Neural cell (in vitro differentiated cells): ENCODE measurements around the gene WNT16. TPM values are rescaled to one million over a fixed set of nuclear protein-coding genes. Genes with fewer than 3 reads are reported as not detected.

Experiments used
- H2AFZ ChIP-seq: fragments of 200-600, 300-800 bp; sonication (generic), shearing (Covaris generic); 2 replicates; pipeline ENCODE4 v1.6.0; 2014; ENCODE audit warnings: low read depth, mild to moderate bottlenecking, antibody characterized with exemption, low read length, moderate library complexity
- H3F3A ChIP-seq: fragments of 200-600 bp; shearing (Covaris generic); 2 replicates; pipeline ENCODE4 v1.6.1; 2016; ENCODE audit warnings: mild to moderate bottlenecking, moderate library complexity, mixed read lengths, antibody characterized with exemption, low read length; ENCODE audit not compliant: insufficient read depth, poor library complexity, severe bottlenecking
- H3K27ac ChIP-seq: fragments of 200-600, 300-800 bp; sonication (generic), shearing (Covaris generic); 2 replicates; pipeline ENCODE4 v1.5.1; 2014; ENCODE audit warnings: mild to moderate bottlenecking, low read length, moderate library complexity
- H3K27me3 ChIP-seq: fragments of 300-800, 200-600 bp; sonication (generic), shearing (Covaris generic); 2 replicates; pipeline ENCODE4 v1.6.0; 2014; ENCODE audit warnings: mild to moderate bottlenecking, low read depth, low read length, moderate library complexity; ENCODE audit not compliant: insufficient read depth
- H3K36me3 ChIP-seq: fragments of 300-800, 200-600 bp; sonication (generic), shearing (Covaris generic); 2 replicates; pipeline ENCODE4 v1.5.1; 2014; ENCODE audit warnings: mild to moderate bottlenecking, antibody characterized with exemption, low read length, moderate library complexity; ENCODE audit not compliant: insufficient read depth
- H3K4me2 ChIP-seq: fragments of 300-800, 200-600 bp; sonication (generic), shearing (Covaris generic); 2 replicates; pipeline ENCODE4 v1.6.0; 2014; ENCODE audit warnings: mild to moderate bottlenecking, low read length
- H3K4me3 ChIP-seq: fragments of 300-800, 200-600 bp; sonication (generic), shearing (Covaris generic); 2 replicates; pipeline ENCODE4 v1.5.1; 2014; ENCODE audit warnings: mild to moderate bottlenecking, low read length, moderate library complexity
- H3K79me2 ChIP-seq: fragments of 200-600 bp; shearing (Covaris generic); replicated peaks from 2 replicates; pipeline ENCODE4 v1.6.0; 2014; ENCODE audit warnings: mild to moderate bottlenecking, low read length, moderate library complexity; ENCODE audit not compliant: insufficient read depth
- H3K9ac ChIP-seq: fragments of 300-800, 200-600 bp; sonication (generic), shearing (Covaris generic); 2 replicates; pipeline ENCODE4 v1.6.1; 2016; ENCODE audit warnings: mild to moderate bottlenecking, low read length, mixed read lengths
- H3K9me2 ChIP-seq: fragments of 200-600 bp; shearing (Covaris generic); 2 replicates; pipeline ENCODE4 v1.6.1; 2016; ENCODE audit warnings: mild to moderate bottlenecking, low read length, mixed read lengths; ENCODE audit not compliant: insufficient read depth
- H3K9me3 ChIP-seq: fragments of 200-600, 300-800 bp; sonication (generic), shearing (Covaris generic); 2 replicates; pipeline ENCODE4 v1.6.1; 2016; ENCODE audit warnings: mild to moderate bottlenecking, mixed run types, low read length, moderate library complexity, mixed read lengths
- H4K20me1 ChIP-seq: fragments of 200-600 bp; shearing (Covaris generic); 2 replicates; pipeline ENCODE4 v1.6.1; 2016; ENCODE audit warnings: mild to moderate bottlenecking, mixed run types; ENCODE audit not compliant: insufficient read depth
- EP300 ChIP-seq: fragments of 450-650 bp; conservative IDR thresholded peaks from 2 replicates; pipeline ENCODE4 v1.6.1; 2014; ENCODE audit warnings: antibody characterized with exemption, mild to moderate bottlenecking, moderate library complexity; ENCODE audit not compliant: poor library complexity, severe bottlenecking
- EZH2 ChIP-seq: fragments of 200-600, 300-800 bp; shearing (Covaris generic), sonication (generic); IDR thresholded peaks from 2 replicates; pipeline ENCODE4 v1.6.1; 2014; ENCODE audit warnings: antibody characterized with exemption, low read length, borderline replicate concordance, mild to moderate bottlenecking; ENCODE audit not compliant: insufficient read depth, poor library complexity, severe bottlenecking
- MXI1 ChIP-seq: fragments of 450-650 bp; conservative IDR thresholded peaks from 2 replicates; pipeline ENCODE4 v1.6.1; 2014; ENCODE audit warnings: antibody characterized with exemption, mild to moderate bottlenecking; ENCODE audit not compliant: poor library complexity, severe bottlenecking
- POLR2AphosphoS5 ChIP-seq: IDR thresholded peaks from 2 replicates; pipeline ENCODE4 v1.6.1; 2012
- RAD21 ChIP-seq: fragments of 450-650 bp; conservative IDR thresholded peaks from 2 replicates; pipeline ENCODE4 v1.6.1; 2014; ENCODE audit warnings: antibody characterized with exemption, mild to moderate bottlenecking, moderate library complexity
- SMC3 ChIP-seq: fragments of 450-650 bp; conservative IDR thresholded peaks from 2 replicates; pipeline ENCODE4 v1.6.1; 2014; ENCODE audit warnings: antibody characterized with exemption, mild to moderate bottlenecking, moderate library complexity; ENCODE audit not compliant: poor library complexity
- TAF1 ChIP-seq: IDR thresholded peaks from 2 replicates; pipeline ENCODE4 v1.6.1; 2012; ENCODE audit warnings: low read depth
- polyA plus RNA-seq: library from polyadenylated mRNA; depleted of rRNA; stranded (reverse); fragments of >200 nt; gene quantifications from 2 replicates; pipeline ENCODE4 v1.2.3, GENCODE V29; 2014
- TF ChIP-seq, protein P1 (sequence below): IDR thresholded peaks from 2 replicates; pipeline ENCODE4 v1.6.1; 2012; ENCODE audit warnings: borderline replicate concordance
- TF ChIP-seq, protein P2 (sequence below): fragments of 450-650 bp; IDR thresholded peaks from 2 replicates; pipeline ENCODE4 v1.5.1; 2014; ENCODE audit warnings: antibody characterized with exemption, mild to moderate bottlenecking, moderate library complexity; ENCODE audit not compliant: poor library complexity, severe bottlenecking

The WNT16 gene
- polyA plus RNA-seq, 1 donor from 2014 or later, result not detected

DNA sequence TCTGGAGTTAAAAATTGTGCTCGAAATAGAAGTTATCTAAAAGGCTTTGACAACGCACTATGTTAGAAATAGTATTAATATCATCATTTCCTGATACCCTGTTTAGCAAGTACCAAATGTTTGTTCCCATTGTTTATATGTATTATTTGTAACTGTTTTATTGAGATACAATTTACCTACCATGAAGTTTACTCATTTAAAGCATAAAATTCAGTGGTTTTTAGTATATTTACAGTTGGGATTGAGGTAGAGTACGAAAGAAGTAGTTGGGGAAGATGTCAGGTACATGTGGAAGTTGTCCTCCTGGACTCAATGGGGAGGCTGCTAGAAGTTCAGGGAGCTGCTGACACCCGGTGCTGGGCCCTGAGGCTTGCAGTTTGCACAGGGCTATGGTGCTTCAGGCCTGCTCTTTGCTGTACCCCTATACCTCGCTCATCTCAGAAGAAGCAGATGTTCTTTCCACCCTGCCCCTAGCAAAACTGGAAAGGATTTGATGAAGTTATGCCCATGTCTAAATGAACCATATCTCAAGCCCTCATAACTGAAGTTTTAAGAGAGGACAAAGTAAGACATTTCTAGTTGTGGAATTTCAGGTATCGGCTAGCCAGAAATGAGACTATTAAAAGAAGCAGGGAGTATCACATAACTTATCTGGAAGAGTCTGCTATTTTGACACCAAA, 25.2 kb upstream of the WNT16 start:
- no peak overlapping the region for H2AFZ ChIP-seq
- H3K9me2 ChIP-seq, result no peaks in the 10 kb centered on the region
- H4K20me1 ChIP-seq, result no peaks in the 10 kb centered on the region
- no peaks in the 10 kb centered on the region for H3K79me2 ChIP-seq
- no peak overlapping the region for H3K4me3 ChIP-seq
- H3K9me3 ChIP-seq, result no peaks in the 10 kb centered on the region
- no peak overlapping the region for H3K9ac ChIP-seq
- TF ChIP-seq EP300, result no peak
- no peak for TF ChIP-seq RAD21
- TF ChIP-seq, protein P1, sequence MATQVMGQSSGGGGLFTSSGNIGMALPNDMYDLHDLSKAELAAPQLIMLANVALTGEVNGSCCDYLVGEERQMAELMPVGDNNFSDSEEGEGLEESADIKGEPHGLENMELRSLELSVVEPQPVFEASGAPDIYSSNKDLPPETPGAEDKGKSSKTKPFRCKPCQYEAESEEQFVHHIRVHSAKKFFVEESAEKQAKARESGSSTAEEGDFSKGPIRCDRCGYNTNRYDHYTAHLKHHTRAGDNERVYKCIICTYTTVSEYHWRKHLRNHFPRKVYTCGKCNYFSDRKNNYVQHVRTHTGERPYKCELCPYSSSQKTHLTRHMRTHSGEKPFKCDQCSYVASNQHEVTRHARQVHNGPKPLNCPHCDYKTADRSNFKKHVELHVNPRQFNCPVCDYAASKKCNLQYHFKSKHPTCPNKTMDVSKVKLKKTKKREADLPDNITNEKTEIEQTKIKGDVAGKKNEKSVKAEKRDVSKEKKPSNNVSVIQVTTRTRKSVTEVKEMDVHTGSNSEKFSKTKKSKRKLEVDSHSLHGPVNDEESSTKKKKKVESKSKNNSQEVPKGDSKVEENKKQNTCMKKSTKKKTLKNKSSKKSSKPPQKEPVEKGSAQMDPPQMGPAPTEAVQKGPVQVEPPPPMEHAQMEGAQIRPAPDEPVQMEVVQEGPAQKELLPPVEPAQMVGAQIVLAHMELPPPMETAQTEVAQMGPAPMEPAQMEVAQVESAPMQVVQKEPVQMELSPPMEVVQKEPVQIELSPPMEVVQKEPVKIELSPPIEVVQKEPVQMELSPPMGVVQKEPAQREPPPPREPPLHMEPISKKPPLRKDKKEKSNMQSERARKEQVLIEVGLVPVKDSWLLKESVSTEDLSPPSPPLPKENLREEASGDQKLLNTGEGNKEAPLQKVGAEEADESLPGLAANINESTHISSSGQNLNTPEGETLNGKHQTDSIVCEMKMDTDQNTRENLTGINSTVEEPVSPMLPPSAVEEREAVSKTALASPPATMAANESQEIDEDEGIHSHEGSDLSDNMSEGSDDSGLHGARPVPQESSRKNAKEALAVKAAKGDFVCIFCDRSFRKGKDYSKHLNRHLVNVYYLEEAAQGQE, result no peak
- H3K4me2 ChIP-seq, result no peak overlapping the region
- no peaks in the 10 kb centered on the region for H3K36me3 ChIP-seq
- H3K27ac ChIP-seq, result no peak overlapping the region
- H3K27me3 ChIP-seq, result no peaks in the 10 kb centered on the region
- no peaks in the 10 kb centered on the region for H3F3A ChIP-seq

DNA sequence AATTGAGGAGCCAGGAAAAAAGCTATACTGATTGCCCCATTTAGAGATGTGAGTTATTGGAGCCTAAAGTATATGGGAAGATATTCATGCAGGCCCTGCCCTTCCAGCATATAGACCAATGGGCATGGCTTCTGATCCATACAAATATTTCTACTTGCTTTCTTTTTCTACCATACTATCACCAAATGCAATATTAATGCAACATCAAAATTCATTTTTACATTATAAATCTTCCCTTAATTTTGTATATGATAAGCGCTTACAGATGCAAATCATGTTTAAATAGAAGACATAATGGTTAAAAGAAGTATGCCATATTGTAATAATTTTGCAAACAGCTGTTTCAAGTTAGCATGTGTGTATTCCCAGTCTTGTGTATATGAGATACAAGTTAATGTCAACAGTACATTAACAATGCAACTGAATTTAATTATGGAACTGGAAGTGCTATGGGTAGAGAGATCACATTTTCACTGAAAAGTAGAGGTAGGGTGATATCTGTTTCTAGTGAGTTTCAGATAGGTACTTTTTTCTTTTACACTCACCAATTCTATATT, 24.6 kb upstream of the WNT16 start:
- H3K27me3 ChIP-seq, result no peaks in the 10 kb centered on the region
- no peak overlapping the region for H2AFZ ChIP-seq
- no peaks in the 10 kb centered on the region for H3K79me2 ChIP-seq
- H3K9me2 ChIP-seq, result no peaks in the 10 kb centered on the region
- no peaks in the 10 kb centered on the region for H4K20me1 ChIP-seq
- no peaks in the 10 kb centered on the region for H3K9me3 ChIP-seq
- no peak overlapping the region for H3K4me2 ChIP-seq
- no peaks in the 10 kb centered on the region for H3F3A ChIP-seq
- H3K9ac ChIP-seq, result no peak overlapping the region
- no peak overlapping the region for H3K27ac ChIP-seq
- no peak overlapping the region for H3K4me3 ChIP-seq
- no peaks in the 10 kb centered on the region for H3K36me3 ChIP-seq
- TF ChIP-seq RAD21 (no peak), SMC3 (no peak), EP300 (no peak), POLR2AphosphoS5 (no peak), MXI1 (no peak), EZH2 (no peak), TAF1 (no peak)
- TF ChIP-seq, protein P1, result no peak
- TF ChIP-seq, protein P2, sequence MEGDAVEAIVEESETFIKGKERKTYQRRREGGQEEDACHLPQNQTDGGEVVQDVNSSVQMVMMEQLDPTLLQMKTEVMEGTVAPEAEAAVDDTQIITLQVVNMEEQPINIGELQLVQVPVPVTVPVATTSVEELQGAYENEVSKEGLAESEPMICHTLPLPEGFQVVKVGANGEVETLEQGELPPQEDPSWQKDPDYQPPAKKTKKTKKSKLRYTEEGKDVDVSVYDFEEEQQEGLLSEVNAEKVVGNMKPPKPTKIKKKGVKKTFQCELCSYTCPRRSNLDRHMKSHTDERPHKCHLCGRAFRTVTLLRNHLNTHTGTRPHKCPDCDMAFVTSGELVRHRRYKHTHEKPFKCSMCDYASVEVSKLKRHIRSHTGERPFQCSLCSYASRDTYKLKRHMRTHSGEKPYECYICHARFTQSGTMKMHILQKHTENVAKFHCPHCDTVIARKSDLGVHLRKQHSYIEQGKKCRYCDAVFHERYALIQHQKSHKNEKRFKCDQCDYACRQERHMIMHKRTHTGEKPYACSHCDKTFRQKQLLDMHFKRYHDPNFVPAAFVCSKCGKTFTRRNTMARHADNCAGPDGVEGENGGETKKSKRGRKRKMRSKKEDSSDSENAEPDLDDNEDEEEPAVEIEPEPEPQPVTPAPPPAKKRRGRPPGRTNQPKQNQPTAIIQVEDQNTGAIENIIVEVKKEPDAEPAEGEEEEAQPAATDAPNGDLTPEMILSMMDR, result no peak
